Osteoblast (primary cell): ENCODE data around the gene TMPRSS7. TPM values are rescaled to one million over a fixed set of nuclear protein-coding genes. Genes with fewer than 3 reads are reported as not detected.

Source experiments
- DNase-seq: peaks from one replicate; pipeline ENCODE4 v3.0.0; 2011; ENCODE audit warnings: low spot score, mixed read lengths; ENCODE audit not compliant: insufficient read length; ENCODE audit errors: missing footprints
- H2AFZ ChIP-seq: 2 replicates; pipeline ENCODE4 v1.6.0; 2011; ENCODE audit warnings: mild to moderate bottlenecking, low read length
- H3K27ac ChIP-seq: 2 replicates; pipeline ENCODE4 v1.5.1; 2011; ENCODE audit warnings: mild to moderate bottlenecking, low read depth, low read length, moderate library complexity
- H3K27me3 ChIP-seq: 2 replicates; pipeline ENCODE4 v1.6.0; 2012; ENCODE audit warnings: mild to moderate bottlenecking, control low read depth, inconsistent platforms, low read length, moderate library complexity; ENCODE audit not compliant: insufficient read depth
- H3K36me3 ChIP-seq: 2 replicates; pipeline ENCODE4 v1.5.1; 2011; ENCODE audit warnings: mild to moderate bottlenecking, low read length, control low read depth, moderate library complexity; ENCODE audit not compliant: insufficient read depth
- H3K4me1 ChIP-seq: 2 replicates; pipeline ENCODE4 v1.5.1; 2011; ENCODE audit warnings: mild to moderate bottlenecking, low read length, control low read depth, moderate library complexity; ENCODE audit not compliant: insufficient read depth
- H3K4me2 ChIP-seq: 2 replicates; pipeline ENCODE4 v1.6.0; 2011; ENCODE audit warnings: mild to moderate bottlenecking, low read length; ENCODE audit not compliant: insufficient read depth
- H3K4me3 ChIP-seq: fragments of 200-600 bp; sonication (generic); 3 replicates; pipeline ENCODE4 v1.5.1; 2012; ENCODE audit warnings: mild to moderate bottlenecking, low read length, inconsistent platforms; ENCODE audit not compliant: insufficient read depth
- H3K79me2 ChIP-seq: 2 replicates; pipeline ENCODE4 v1.6.0; 2012; ENCODE audit warnings: mild to moderate bottlenecking, low read length, control low read depth, inconsistent platforms; ENCODE audit not compliant: insufficient read depth
- H3K9me3 ChIP-seq: 2 replicates; pipeline ENCODE4 v1.5.1; 2011; ENCODE audit warnings: low read depth, low read length, control low read depth
- H4K20me1 ChIP-seq: 2 replicates; pipeline ENCODE4 v1.6.0; 2012; ENCODE audit warnings: mild to moderate bottlenecking, low read length, control low read depth; ENCODE audit not compliant: insufficient read depth
- CTCF ChIP-seq: IDR thresholded peaks from 2 replicates; pipeline ENCODE4 v1.5.1; 2011; ENCODE audit warnings: mild to moderate bottlenecking, low read depth, low read length, moderate library complexity; ENCODE audit errors: extremely low read depth
- total RNA-seq: library from RNA; depleted of rRNA; stranded (reverse); fragments of >200 nt; gene quantifications from 2 replicates; pipeline ENCODE4 v1.2.3, GENCODE V29; 2012

Gene TMPRSS7
- total RNA-seq, 1 donor = not detected

- H2AFZ ChIP-seq = no peak overlapping the region
- H3K27me3 ChIP-seq = no peaks in the 10 kb centered on the region
- no peak overlapping the region for H3K4me2 ChIP-seq
- H3K4me3 ChIP-seq = no peak overlapping the region
- no peaks in the 10 kb centered on the region for H3K79me2 ChIP-seq
- no peaks in the 10 kb centered on the region for H3K36me3 ChIP-seq
- H3K9me3 ChIP-seq = no peaks in the 10 kb centered on the region
- H4K20me1 ChIP-seq = no peaks in the 10 kb centered on the region
- TF ChIP-seq CTCF = no peak
- H3K4me1 ChIP-seq = no peaks in the 10 kb centered on the region
- no peak overlapping the region for H3K27ac ChIP-seq
- DNase-seq = peak; percentile 6
Measured at GRCh38 chr3:112119962-112120836, 85.7 kb downstream of the TMPRSS7 start.

- Histone ChIP-seq H3K9me3 (no peaks in the 10 kb centered on the region), H3K4me1 (no peaks in the 10 kb centered on the region), H3K4me2 (no peak overlapping the region), H3K36me3 (no peaks in the 10 kb centered on the region), H3K27ac (no peak overlapping the region), H3K27me3 (no peaks in the 10 kb centered on the region), H3K79me2 (no peaks in the 10 kb centered on the region), H3K4me3 (no peak overlapping the region), H2AFZ (no peak overlapping the region), H4K20me1 (no peaks in the 10 kb centered on the region)
- no peak for DNase-seq
- no peak for TF ChIP-seq CTCF
Measured at GRCh38 chr3:112121577-112122547, 87.3 kb downstream of the TMPRSS7 start.

- no peak overlapping the region for H3K4me2 ChIP-seq
- H3K36me3 ChIP-seq = no peaks in the 10 kb centered on the region
- H3K9me3 ChIP-seq = no peaks in the 10 kb centered on the region
Measured at GRCh38 chr3:112122870-112123269, 88.3 kb downstream of the TMPRSS7 start.

More at GRCh38 chr3:112122870-112123269, 88.3 kb downstream of the TMPRSS7 start:
- no peak for DNase-seq
- H2AFZ ChIP-seq = no peak overlapping the region
- H3K27me3 ChIP-seq = no peaks in the 10 kb centered on the region
- no peaks in the 10 kb centered on the region for H4K20me1 ChIP-seq
- no peaks in the 10 kb centered on the region for H3K4me1 ChIP-seq
- H3K4me3 ChIP-seq = no peak overlapping the region
- no peak overlapping the region for H3K27ac ChIP-seq
- no peaks in the 10 kb centered on the region for H3K79me2 ChIP-seq
- no peak for TF ChIP-seq CTCF
